GM10266 (cell line): ENCODE data around the gene LRFN4.

Source experiments
- DNase-seq: peaks from one replicate; pipeline ENCODE4 v3.0.0; 2012; ENCODE audit errors: extremely low spot score
- CTCF ChIP-seq: IDR thresholded peaks from 2 replicates; pipeline ENCODE4 v1.5.1; 2012; ENCODE audit warnings: mild to moderate bottlenecking, low read depth; ENCODE audit not compliant: control insufficient read depth, insufficient read depth; ENCODE audit errors: missing control alignments

The LRFN4 gene

GRCh38 chr11:66858939-66859685 is 2.2 kb downstream of the LRFN4 start:
- DNase-seq: no peak
- no peak for TF ChIP-seq CTCF

- no peak for TF ChIP-seq CTCF
- no peak for DNase-seq
Observed at GRCh38 chr11:66859686-66860448, 3.0 kb downstream of the LRFN4 start.

- TF ChIP-seq CTCF: no peak
- DNase-seq: no peak
Observed at GRCh38 chr11:66860449-66860831, 3.6 kb downstream of the LRFN4 start.

GRCh38 chr11:66861038-66861773 is 4.3 kb downstream of the LRFN4 start:
- TF ChIP-seq CTCF: no peak
- no peak for DNase-seq

- no peak for DNase-seq
- no peak for TF ChIP-seq CTCF
Observed at GRCh38 chr11:66861774-66862558, 5.1 kb downstream of the LRFN4 start.

GRCh38 chr11:66862559-66863037 is 5.7 kb downstream of the LRFN4 start:
- TF ChIP-seq CTCF: no peak
- no peak for DNase-seq
